Fibroblast of lung (primary cell): ENCODE measurements around the gene PSMB5. TPM values are rescaled to one million over a fixed set of nuclear protein-coding genes. Genes with fewer than 3 reads are reported as not detected.

Experiments
- DNase-seq, 2 donors: peaks; one replicate each; pipeline versions ENCODE4 v3.0.0 to v3.0.0-alpha.2; 2010; ENCODE audit warnings: low read depth in 2 of 2
- H2AFZ ChIP-seq: 2 replicates; pipeline ENCODE4 v1.5.1; 2012; ENCODE audit warnings: low read length, control low read depth, inconsistent platforms
- H3K27ac ChIP-seq: 2 replicates; pipeline ENCODE4 v1.5.1; 2011; ENCODE audit warnings: low read length, control low read depth; ENCODE audit not compliant: insufficient read depth
- H3K27me3 ChIP-seq: 2 replicates; pipeline ENCODE4 v1.5.1; 2011; ENCODE audit warnings: mild to moderate bottlenecking, low read length; ENCODE audit not compliant: control insufficient read depth, insufficient read depth
- H3K36me3 ChIP-seq: 2 replicates; pipeline ENCODE4 v1.5.1; 2011; ENCODE audit warnings: low read length; ENCODE audit not compliant: control insufficient read depth, insufficient read depth
- H3K4me1 ChIP-seq: 2 replicates; pipeline ENCODE4 v1.5.1; 2011; ENCODE audit warnings: low read length; ENCODE audit not compliant: control insufficient read depth, insufficient read depth; ENCODE audit errors: extremely low read depth
- H3K4me2 ChIP-seq: 2 replicates; pipeline ENCODE4 v1.5.1; 2011; ENCODE audit warnings: low read length, control low read depth; ENCODE audit not compliant: insufficient read depth; ENCODE audit errors: extremely low read depth
- H3K4me3 ChIP-seq, 4 experiments: fragments of 200-600 bp in 1 of 4; sonication (generic) in 1 of 4; replicated peaks in 1 of 4; 2 replicates each; pipeline ENCODE4 v1.5.1; 2011 to 2016; ENCODE audit warnings: low read length in 4 of 4, low read depth in 3 of 4, mild to moderate bottlenecking in 3 of 4, control low read depth in 2 of 4, inconsistent platforms in 1 of 4, mixed read lengths in 1 of 4; ENCODE audit not compliant: insufficient read depth in 1 of 4; ENCODE audit errors: control extremely low read depth in 1 of 4
- H3K79me2 ChIP-seq: 2 replicates; pipeline ENCODE4 v1.5.1; 2012; ENCODE audit warnings: mild to moderate bottlenecking, low read length, inconsistent platforms; ENCODE audit not compliant: control insufficient read depth, insufficient read depth
- H3K9ac ChIP-seq: 2 replicates; pipeline ENCODE4 v1.5.1; 2011; ENCODE audit warnings: mild to moderate bottlenecking, low read length, control low read depth; ENCODE audit not compliant: insufficient read depth
- H3K9me3 ChIP-seq: 2 replicates; pipeline ENCODE4 v1.5.1; 2012; ENCODE audit warnings: low read depth, low read length; ENCODE audit not compliant: control insufficient read depth, insufficient read depth
- H4K20me1 ChIP-seq: 2 replicates; pipeline ENCODE4 v1.5.1; 2011; ENCODE audit warnings: low read length; ENCODE audit not compliant: control insufficient read depth, insufficient read depth; ENCODE audit errors: extremely low read depth
- EZH2 ChIP-seq: IDR thresholded peaks from 2 replicates; pipeline ENCODE4 v1.5.1; 2012; ENCODE audit warnings: low read length, control low read depth, mild to moderate bottlenecking; ENCODE audit errors: missing control alignments
- polyA plus RNA-seq, 2 donors: library from polyadenylated mRNA; depleted of rRNA in 1 of 2; stranded (reverse) in 1 of 2; unstranded in 1 of 2; fragments of >200 nt; gene quantifications; 2 replicates each; pipeline ENCODE4 v1.2.1, GENCODE V29; 2011 to 2012; ENCODE audit warnings: missing spikeins in 1 of 2
- total RNA-seq: library from RNA; depleted of rRNA; stranded (reverse); fragments of >200 nt; gene quantifications from 2 replicates; pipeline ENCODE4 v1.2.1, GENCODE V29; 2014
- TF ChIP-seq, protein P1 (sequence below), 2 donors: IDR thresholded peaks in 1 of 2; conservative IDR thresholded peaks in 1 of 2; 1 replicate in 1 of 2; 2 replicates in 1 of 2; pipeline ENCODE4 v1.5.1; 2011 to 2012; ENCODE audit warnings: low read length in 2 of 2, control low read depth in 1 of 2, inconsistent platforms in 1 of 2, low read depth in 1 of 2, mild to moderate bottlenecking in 1 of 2

The PSMB5 gene
- total and polyA plus RNA-seq, 2 donors (not counting 1 experiment from before 2014, with no cell fraction given) = 166 to 237 TPM

- Histone ChIP-seq H3K4me2 (peak overlapping the region; percentile 87), H3K4me1 (peaks cover 29% of the 10 kb centered on the region), H3K27me3 (no peaks in the 10 kb centered on the region), H3K36me3 (peaks cover 3% of the 10 kb centered on the region), H2AFZ (no peak overlapping the region), H4K20me1 (no peaks in the 10 kb centered on the region), H3K27ac (peak overlapping the region; percentile 85), H3K4me3 (peak overlapping the region; percentile 78 to 87 (median 82)), H3K9me3 (no peaks in the 10 kb centered on the region), H3K79me2 (peaks cover 44% of the 10 kb centered on the region), H3K9ac (peak overlapping the region; percentile 87)
- no peak for TF ChIP-seq EZH2
- TF ChIP-seq, protein P1, sequence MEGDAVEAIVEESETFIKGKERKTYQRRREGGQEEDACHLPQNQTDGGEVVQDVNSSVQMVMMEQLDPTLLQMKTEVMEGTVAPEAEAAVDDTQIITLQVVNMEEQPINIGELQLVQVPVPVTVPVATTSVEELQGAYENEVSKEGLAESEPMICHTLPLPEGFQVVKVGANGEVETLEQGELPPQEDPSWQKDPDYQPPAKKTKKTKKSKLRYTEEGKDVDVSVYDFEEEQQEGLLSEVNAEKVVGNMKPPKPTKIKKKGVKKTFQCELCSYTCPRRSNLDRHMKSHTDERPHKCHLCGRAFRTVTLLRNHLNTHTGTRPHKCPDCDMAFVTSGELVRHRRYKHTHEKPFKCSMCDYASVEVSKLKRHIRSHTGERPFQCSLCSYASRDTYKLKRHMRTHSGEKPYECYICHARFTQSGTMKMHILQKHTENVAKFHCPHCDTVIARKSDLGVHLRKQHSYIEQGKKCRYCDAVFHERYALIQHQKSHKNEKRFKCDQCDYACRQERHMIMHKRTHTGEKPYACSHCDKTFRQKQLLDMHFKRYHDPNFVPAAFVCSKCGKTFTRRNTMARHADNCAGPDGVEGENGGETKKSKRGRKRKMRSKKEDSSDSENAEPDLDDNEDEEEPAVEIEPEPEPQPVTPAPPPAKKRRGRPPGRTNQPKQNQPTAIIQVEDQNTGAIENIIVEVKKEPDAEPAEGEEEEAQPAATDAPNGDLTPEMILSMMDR (conservative IDR thresholded peaks at IDR 0.05 in 1 of 2, IDR thresholded peaks at IDR 0.05 in 1 of 2; ENCODE audit: low read depth in 1 of 2, low read length in 2 of 2) = no peak
- DNase-seq = peak in 1 of 2 donors; percentile 47
These were observed 54.0 kb downstream of the PSMB5 start for GRCh38 chr14:22980672-22981089.

- peak overlapping the region; percentile 47 to 87 (median 66) for H3K4me3 ChIP-seq
- H3K36me3 ChIP-seq = peaks cover 3% of the 10 kb centered on the region
- H3K4me2 ChIP-seq = peak overlapping the region; percentile 87
- no peaks in the 10 kb centered on the region for H3K27me3 ChIP-seq
- DNase-seq = no peak
- no peaks in the 10 kb centered on the region for H4K20me1 ChIP-seq
- H3K27ac ChIP-seq = peak overlapping the region; percentile 16
- H2AFZ ChIP-seq = no peak overlapping the region
- H3K9me3 ChIP-seq = no peaks in the 10 kb centered on the region
- H3K9ac ChIP-seq = no peak overlapping the region
- peaks cover 33% of the 10 kb centered on the region for H3K4me1 ChIP-seq
- H3K79me2 ChIP-seq = peaks cover 44% of the 10 kb centered on the region
- TF ChIP-seq, protein P1 (conservative IDR thresholded peaks at IDR 0.05 in 1 of 2, IDR thresholded peaks at IDR 0.05 in 1 of 2; ENCODE audit: low read depth in 1 of 2, low read length in 2 of 2) = no peak
- no peak for TF ChIP-seq EZH2
These were observed 54.8 kb downstream of the PSMB5 start for GRCh38 chr14:22979748-22980392.

DNA sequence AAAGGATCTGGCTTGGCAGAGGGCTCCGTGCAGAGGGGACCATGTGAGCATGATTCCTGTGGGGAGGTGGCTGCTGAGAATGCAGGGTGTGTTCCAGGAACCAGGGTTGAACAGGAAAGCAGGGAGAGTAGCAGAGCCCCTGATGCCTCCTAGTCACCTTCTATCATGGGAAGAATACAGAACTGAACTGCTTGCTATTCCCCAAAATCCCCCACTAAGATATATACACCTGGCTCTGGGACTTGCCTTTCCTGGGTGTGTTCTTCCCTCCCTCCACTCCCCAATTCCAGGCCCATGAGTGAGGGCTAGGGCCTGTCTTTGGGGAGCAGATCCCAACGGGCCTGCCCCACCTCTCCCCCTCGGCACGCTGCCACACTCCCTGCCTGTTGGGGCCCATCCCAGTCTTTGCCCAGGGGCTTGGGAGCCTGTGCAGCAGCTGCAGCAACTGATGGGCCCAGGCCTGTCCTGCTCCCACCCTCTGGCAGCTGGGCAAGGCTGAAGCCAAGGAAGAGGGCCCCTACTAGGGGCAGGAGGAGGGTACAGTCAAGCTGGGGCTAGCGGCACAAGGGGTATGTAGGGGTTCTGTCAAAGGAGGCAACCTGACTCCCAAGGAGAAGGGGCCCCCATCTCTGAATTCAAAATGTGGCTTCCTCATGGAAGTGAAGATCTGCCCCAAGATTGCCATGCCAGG lies 55.6 kb downstream of the PSMB5 start:
- Histone ChIP-seq H3K4me3 (peak overlapping the region in 3 of 4 experiments; percentile 47 to 87 (median 80)), H3K36me3 (peaks cover 3% of the 10 kb centered on the region), H3K4me2 (peak overlapping the region; percentile 48), H3K79me2 (peaks cover 44% of the 10 kb centered on the region), H3K9ac (no peak overlapping the region), H4K20me1 (no peaks in the 10 kb centered on the region), H3K9me3 (no peaks in the 10 kb centered on the region), H2AFZ (no peak overlapping the region), H3K27me3 (no peaks in the 10 kb centered on the region), H3K27ac (peak overlapping the region; percentile 55), H3K4me1 (peaks cover 40% of the 10 kb centered on the region)
- no peak for TF ChIP-seq EZH2
- TF ChIP-seq, protein P1 (conservative IDR thresholded peaks at IDR 0.05 in 1 of 2, IDR thresholded peaks at IDR 0.05 in 1 of 2; ENCODE audit: low read depth in 1 of 2, low read length in 2 of 2) = no peak
- peak in 1 of 2 donors; percentile 29 for DNase-seq
